ENCODE results near the gene ANKS1B.
"Not testable (repeated sequence)": the region's sequence is repeated elsewhere in the genome, so short reads cannot be mapped to it uniquely, and the experiment has no call there.

ANKS1B gene

DNA sequence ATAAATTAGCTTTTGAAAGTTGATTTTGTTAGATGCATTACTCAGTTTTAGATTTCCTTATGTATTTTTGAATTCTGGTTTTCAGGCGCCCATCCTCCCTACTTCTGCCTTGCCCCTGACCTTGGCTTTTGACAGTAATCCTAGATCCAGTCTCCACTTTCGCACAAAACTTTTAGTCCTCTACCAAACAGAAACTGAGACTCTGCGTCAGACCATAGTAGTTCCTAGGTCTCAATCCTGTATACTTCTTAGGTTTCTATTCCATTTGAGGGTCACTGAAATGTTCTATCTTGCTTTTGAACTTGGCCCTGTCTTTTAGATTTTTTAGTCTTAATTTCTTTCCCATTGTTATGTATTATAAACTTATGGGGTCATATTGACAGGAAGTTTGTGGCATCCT is 645.1 kb downstream of the ANKS1B start:
- Histone ChIP-seq H3K27ac (no peak overlapping the region), H3K4me3 (no peak overlapping the region)

DNA sequence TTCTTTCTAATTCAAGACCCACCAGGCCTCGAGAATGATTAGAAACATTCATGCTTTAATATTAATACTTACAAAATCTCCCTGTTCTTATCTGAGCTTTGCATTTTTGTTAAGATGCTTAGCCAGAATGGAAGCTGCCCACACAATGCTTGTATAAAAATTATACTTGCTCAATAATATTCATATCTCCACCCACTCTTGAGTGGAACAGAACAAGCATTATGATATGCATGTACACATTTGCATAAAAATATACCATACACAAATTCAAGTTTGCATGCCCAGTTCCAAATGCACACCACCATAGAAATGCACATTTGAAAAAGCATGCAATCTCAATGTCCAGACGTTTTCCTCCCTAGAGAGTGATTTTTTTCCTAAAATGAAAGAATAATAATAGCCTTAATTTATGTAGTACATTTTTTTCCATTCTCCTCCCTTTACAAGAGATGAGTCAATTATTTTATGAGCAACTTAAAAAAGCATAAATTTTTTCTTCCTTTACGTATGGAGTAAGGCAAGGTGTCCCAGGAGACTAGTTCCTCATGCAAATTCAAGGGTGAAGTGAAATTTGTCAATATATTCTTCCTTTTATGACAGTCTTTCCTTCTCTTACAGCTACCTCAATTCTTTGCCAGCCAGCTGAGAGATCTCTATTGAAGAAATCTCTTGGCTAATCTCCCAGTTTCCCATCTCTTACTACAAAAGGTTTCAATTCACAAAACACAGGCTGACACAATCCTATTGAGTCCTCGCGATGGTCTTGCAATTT is 650.3 kb downstream of the ANKS1B start:
- Histone ChIP-seq H3K27ac (no peak overlapping the region), H3K4me3 (no peak overlapping the region)

DNA sequence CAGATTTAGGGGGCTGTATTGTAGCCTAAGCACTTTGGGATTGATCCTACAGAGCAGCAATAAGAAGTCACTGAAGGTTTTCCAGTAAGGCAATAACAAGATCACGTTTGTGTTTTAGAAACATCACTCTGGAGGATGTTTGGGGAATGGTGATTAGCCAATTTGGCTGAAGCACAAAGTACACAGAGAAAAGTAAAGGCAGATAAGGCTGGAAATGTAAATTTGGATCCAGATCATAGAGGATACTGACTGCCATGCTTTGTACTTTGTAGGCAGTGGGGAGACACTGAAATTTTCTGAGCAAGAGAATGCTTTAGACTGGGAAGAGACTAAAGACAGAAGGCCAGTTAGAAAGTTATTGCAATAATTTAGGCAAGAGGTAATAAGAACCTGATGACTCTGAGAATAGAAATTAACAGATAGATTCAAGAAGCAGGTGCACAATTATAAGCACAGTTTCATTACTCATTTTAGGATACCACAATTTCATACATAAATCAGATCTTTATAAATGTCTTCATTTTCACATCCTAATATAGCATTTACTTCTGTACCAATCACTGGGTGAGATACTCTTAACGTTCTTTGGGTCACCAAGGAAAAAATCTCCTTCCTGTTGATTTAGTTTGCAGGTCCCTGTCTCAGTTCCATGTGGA is 651.7 kb downstream of the ANKS1B start:
- H3K27ac ChIP-seq: no peak overlapping the region
- H3K4me3 ChIP-seq: no peak overlapping the region

DNA sequence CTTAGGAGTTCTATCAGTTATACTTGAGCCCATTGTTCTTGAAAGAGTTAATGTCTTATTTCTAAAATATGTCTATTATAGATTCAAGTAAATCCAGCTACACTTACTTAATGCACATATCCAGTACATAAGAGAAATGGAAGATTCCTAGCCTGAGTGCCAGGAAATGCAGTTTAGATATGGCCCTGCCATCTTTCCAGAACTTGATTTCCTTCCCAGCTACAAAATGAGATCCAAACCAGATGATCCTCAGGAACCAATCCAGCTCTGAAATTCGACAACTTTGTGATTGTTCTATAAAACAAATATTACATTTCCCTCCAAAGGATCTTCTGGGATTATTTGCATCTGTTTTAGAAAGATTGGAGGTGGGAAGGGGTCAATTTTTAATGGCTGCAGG is 654.5 kb downstream of the ANKS1B start:
- H3K4me3 ChIP-seq: no peak overlapping the region
- no peak overlapping the region for H3K27ac ChIP-seq

DNA sequence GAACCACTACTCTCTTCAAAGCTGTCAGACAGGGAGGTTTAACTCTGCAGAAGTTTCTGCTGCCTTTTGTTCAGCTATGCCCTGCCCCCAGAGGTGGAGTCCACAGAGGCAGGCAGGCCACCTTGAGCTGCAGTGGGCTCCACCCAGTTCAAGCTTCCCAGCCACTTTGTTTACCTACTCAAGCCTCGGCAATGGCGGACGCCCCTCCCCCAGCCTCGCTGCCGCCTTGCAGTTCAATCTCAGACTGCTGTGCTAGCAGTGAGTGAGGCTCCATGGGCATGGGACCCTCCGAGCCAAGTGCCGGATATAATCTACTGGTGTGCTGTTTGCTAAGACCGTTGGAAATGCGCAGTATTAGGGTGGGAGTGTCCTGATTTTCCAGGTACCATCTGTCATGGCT is 663.5 kb downstream of the ANKS1B start:
- not testable (repeated sequence) for H3K4me3 ChIP-seq, H3K27ac ChIP-seq

DNA sequence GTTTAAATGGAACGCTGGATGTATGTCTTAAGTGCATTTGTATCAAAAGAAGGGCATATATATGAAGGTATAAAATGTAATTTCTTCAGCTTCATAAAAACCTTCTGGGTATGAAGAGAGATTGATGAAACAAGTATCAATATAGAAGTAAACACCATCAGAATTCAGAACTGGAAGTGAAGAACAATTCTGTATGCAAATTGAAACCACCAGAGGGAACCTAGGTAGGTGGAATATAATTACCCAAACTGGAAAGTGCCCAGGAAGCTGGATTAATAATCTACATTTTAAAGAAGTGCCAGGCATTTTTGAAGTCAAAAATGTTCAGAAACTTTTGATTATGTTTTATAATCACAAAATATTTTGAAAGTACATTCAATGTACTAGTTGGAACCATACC is 673.4 kb downstream of the ANKS1B start:
- Histone ChIP-seq H3K4me3 (no peak overlapping the region), H3K27ac (no peak overlapping the region)

DNA sequence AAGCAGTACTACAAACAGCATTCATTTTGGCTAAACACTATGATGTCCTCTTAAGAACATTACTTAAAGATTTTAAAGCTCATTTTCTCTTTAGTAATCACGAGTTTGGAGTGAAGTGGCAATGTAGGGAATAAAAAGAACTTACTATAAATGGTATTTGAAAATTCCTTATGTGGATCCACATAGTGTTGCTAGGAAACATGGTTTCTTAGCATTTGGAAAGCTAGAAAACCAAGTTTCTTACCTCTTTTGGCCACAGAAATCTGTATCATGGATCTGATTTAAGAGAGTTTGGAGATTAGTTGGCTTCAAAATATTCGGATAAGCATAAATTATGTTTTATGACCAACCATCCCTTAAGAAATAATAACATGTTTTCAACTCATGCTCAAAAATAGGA is 674.9 kb downstream of the ANKS1B start:
- H3K27ac ChIP-seq: no peak overlapping the region
- no peak overlapping the region for H3K4me3 ChIP-seq

DNA sequence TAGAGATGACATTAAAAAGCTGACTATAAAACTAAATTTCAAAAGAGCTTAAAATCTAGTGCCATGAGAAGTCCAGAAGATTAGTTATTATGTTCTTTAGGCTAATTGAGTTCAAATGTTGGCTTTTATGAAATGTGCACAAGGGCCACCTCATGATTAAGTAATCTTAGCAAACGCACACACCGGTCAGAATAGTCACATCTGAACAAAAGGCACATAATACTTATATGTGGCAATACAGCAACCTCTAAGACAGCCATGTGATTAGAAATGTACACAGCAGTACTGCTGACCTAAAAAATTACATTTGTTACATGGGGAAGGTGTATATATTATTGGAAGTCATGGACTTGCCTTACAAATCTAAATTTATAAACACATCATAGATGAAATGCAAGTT is 681.9 kb downstream of the ANKS1B start:
- no peak overlapping the region for H3K4me3 ChIP-seq
- no peak overlapping the region for H3K27ac ChIP-seq

DNA sequence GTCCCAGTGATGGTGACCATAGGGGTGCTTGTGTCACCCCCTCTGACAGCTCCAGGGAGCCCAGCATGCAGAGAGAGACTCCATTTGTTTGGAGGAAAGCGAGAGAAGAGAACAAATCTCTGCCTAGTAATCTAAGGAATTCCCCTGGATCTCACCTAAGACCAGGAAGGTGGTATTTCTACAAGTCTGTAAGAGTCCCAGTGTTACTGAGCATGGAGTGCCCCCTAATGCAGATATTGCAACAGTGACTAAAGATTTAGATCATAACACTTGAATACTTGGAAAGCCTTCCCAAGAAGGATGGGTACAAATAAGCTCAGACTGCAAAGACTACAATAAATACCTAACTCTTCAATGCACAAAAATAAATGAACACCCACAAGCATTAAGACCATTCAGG is 697.6 kb downstream of the ANKS1B start:
- Histone ChIP-seq H3K27ac (no peak overlapping the region), H3K4me3 (no peak overlapping the region)

DNA sequence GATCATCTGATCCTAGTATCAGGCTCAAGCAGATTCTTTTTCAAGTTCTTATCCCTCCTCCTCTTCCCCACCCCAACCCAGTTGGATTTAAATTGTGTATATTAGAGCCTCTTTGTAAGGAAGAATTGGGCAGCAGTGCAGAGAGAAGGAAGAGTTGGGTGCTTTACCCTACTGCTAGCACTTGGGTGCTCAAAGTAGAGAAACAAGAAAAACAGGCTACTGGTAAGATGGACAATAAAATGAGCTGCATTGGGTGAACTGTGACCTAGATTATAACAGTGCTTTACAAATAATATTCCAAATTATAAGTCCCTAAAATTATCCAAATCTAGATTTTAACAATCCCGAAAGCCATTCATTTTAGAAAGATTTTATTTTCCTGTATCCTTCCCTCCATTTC is 700.6 kb downstream of the ANKS1B start:
- Histone ChIP-seq H3K4me3 (no peak overlapping the region), H3K27ac (no peak overlapping the region)

DNA sequence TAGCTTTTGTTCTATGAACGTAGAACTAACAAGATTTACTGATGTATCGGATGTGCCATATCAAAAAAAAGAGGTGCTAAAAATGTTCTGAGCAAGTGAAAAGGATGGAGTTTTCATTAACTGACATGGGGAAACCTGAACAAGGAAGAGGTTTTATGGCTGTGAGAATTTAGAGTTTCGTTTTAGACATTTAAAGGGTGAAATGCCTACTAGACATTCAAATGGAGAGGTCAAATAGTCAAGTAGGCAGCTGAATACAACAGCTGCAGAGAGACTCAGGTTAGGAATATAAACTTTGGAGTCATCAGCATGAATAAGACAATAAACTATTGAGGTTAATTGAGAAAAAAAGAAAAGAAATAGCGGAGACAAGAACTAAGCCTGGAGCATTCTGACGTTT is 702.1 kb downstream of the ANKS1B start:
- H3K4me3 ChIP-seq: no peak overlapping the region
- H3K27ac ChIP-seq: no peak overlapping the region

DNA sequence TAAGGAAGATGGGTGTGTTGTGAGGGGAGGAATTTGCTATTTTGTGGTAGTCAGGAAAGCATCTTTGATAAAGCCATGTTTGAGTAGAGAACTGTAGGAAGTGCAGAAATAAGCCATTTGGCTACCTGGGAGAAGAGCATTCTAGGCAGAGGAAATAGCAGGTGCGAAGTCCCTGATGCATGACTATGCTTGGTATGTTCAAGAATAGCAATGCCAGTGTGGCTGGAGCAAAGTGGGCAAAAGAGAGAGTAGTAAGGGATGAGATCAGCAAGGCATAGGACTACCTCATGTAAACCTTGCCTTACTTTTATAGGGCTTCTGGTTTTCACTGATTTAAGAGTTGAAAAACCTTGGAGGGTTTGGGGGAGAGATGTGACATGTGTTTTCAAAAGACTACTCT is 702.6 kb downstream of the ANKS1B start:
- no peak overlapping the region for H3K27ac ChIP-seq
- H3K4me3 ChIP-seq: no peak overlapping the region

DNA sequence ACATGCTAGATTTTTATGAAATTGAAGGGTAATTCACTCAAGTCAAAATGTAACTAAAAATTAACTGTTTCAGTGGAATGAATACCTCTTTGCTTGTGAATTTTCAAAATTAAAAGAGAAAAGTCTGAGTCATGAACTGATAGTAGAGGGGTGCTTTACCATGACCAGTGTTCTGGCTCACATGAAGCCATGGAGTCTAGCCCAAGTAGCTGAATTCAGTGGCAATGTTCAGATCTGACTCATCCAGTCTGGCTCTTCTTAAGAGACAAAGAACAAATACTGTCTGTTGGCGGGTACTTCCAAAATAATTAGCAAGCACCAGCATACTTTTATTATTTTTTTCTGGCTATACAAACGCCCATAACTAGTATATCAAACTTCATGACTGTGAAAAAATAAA is 703.5 kb downstream of the ANKS1B start:
- Histone ChIP-seq H3K27ac (no peak overlapping the region), H3K4me3 (no peak overlapping the region)

DNA sequence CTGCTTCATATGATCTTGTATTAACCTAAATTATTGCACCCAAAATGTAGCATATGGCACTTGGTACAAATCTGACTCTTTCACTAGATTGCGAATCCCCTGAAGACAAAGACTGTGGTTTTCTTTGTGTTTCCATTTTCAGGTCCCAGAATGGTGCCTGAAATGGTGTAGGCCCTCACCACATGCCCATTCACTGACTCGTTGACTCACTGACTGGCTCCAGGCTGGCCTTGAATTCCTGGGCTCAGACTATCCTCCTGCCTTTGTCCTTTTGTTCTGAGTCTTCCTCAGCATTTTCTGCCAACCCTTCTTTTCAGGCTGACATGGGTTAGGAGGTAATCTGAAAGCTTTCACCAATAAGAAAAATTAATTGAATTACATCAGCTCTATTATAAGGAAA is 705.8 kb downstream of the ANKS1B start:
- H3K4me3 ChIP-seq: no peak overlapping the region
- H3K27ac ChIP-seq: no peak overlapping the region

DNA sequence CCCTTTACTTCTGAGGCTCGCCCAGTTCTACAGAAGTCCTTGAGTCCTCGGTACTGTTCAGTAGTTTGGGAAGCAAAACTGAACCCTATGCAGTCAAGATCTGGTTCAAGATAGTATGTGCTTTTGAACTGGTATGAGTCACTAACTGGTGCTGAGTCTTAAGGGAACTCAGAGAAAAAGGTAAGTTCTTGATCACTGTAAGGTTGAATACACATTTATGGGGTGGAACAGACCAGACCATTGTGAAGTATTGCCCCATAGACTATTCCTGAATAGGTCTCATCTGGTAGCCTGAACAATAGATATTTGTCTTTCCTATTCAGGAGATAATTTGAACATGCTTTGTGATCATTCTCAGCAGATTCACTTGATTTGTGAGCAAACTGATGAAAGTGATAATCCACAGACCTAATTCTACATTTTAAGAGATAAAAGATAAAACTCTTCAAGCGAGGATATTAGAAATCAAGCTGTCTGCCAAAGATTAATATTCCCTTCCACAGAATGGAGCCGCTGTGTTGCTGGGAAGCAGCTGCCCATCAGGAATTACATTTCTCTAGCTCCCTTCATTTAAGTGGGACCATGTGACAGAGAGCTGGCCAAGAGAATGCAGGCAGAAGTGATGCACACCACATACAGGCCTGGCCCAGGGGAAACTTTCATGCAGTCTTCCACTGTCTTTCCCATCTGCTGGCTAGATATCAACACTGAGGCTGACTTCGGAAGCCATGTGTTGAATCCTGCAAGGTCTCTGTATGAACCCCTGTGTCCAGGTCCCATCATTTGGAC is 707.0 kb downstream of the ANKS1B start:
- Histone ChIP-seq H3K27ac (no peak overlapping the region), H3K4me3 (no peak overlapping the region)

DNA sequence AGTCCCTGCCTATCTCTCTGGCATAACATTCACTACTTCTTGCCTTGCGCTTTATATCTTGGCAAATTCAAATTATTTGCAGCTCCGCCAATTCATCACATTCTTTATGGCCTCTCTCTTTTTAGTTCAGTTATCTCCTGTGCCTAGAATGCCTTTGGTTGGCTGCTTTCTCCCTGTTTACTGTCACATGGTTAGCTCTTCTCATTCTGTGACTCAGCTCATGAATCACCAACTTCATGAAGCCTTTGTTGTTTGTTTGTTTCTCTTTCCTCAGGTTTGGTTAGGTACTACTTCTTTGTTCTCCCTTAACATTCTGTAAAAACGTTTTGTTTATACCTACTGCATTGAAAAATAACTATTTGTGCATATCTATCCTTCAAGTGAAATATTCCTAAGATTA is 713.7 kb downstream of the ANKS1B start:
- Histone ChIP-seq H3K4me3 (no peak overlapping the region), H3K27ac (no peak overlapping the region)

DNA sequence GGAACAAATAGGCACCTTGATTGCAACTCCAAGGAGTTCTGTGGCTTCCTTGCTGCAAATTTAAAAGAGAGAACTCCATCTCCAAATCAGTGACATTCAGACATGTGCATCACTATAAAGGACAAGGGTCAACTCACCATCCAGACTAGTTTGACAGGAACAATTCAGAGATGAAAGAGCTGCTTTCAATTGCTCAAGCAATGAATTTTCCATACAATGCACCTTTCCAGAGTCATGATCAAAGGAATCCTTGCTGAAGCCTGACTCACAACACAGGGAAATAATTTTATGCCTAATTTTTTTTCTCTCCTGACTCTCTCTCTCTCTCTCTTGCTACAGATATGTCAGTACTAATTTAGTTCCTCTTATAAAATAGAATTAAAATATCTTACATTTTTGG is 717.7 kb downstream of the ANKS1B start:
- no peak overlapping the region for H3K4me3 ChIP-seq

DNA sequence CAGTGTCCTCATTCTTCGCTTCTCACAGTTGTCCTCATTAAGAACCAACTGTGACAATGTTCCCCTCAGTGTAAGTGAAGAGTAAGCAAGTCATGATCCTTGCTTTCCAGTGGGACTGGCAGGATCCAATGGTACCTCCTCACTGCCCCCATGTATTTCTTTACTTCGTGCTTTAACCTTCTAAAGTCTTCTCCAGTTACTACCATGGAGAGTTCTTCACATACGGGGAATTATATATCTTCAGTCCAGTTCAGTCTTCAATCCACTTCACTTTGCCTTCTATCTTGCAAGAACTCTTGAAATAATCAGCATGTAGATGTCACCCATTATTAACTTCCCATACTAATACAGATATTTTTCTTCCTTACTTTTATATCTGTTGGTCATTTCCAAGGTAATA is 719.1 kb downstream of the ANKS1B start:
- Histone ChIP-seq H3K27ac (no peak overlapping the region), H3K4me3 (no peak overlapping the region)

More for the DNA sequence above, 717.7 kb downstream of the ANKS1B start:
- no peak overlapping the region for H3K27ac ChIP-seq

DNA sequence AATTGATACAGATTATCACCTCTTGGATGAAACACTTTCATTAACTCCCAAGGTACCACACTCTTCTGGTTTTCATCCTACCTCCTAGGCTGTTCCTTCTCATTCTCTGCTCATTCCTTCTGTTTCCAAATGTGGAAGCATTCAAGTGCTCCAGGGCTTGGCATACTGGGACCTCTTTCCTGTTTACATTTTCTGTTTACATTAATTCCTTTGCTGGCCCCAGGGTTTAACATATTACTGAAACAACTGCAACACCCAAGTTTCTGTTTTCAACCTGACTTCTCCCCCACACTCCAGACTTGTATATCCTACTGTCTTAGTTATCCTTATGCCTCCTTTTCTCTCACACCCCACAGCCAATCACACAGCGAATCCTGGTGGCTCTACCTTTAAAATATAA is 723.5 kb downstream of the ANKS1B start:
- Histone ChIP-seq H3K27ac (peak overlapping the region in 1 of 21 experiments; percentile 27), H3K4me3 (no peak overlapping the region)

DNA sequence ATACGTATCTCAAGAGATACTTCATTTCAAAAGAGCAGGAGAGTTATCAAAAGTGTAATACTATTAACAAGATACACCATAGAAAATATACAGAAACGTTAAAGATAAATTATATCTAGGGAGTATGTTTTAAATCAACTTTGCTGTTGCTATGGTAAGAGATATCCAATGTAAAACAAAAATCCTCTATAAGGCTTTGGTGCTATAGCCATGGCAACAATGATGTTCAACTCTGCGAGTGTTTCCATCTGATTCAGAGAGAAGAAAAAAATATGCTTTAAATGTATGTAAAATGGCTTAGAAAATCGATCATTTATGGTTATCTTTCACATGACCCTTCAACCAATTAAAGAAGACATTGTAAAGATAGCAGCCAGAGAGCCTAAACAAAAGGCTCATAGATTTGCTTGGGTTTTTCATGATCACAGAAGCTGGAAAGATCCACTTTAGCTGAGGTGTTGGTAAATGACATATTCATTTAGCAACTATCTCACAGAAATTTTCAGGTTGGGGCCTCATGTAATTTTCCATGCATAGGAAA is 724.2 kb downstream of the ANKS1B start:
- Histone ChIP-seq H3K4me3 (no peak overlapping the region), H3K27ac (peak overlapping the region in 1 of 21 experiments; percentile 41)
